Measurements from ENCODE around the gene GTPBP2.
"Not testable (repeated sequence)": the region's sequence is repeated elsewhere in the genome, so short reads cannot be mapped to it uniquely, and the experiment has no call there.

Gene GTPBP2

GRCh38 chr6:43629104-43629504 lies at the start of gene GTPBP2:
Gene GTPBP2 (minus strand): TSS chr6:43629264. CDS start chr6:43629162, 102 bp downstream.
- peak; percentile 98 for DNase-seq

- DNase-seq, result no peak
Measured at GRCh38 chr6:43678341-43678740, 49.3 kb upstream of the GTPBP2 start.

GRCh38 chr6:43677759-43678158 lies 48.7 kb upstream of the GTPBP2 start:
- no peak for DNase-seq

- no peak for DNase-seq
Measured at GRCh38 chr6:43676962-43677606, 48.0 kb upstream of the GTPBP2 start.

- no peak for DNase-seq
Measured at GRCh38 chr6:43674921-43675320, 45.9 kb upstream of the GTPBP2 start.

- DNase-seq, result no peak
Measured at GRCh38 chr6:43674291-43674690, 45.2 kb upstream of the GTPBP2 start.

GRCh38 chr6:43673444-43674084 lies 44.5 kb upstream of the GTPBP2 start:
- no peak for DNase-seq

- DNase-seq, result no peak
Measured at GRCh38 chr6:43671801-43672690, 43.0 kb upstream of the GTPBP2 start.

- DNase-seq, result no peak
Measured at GRCh38 chr6:43671011-43671800, 42.1 kb upstream of the GTPBP2 start.

- no peak for DNase-seq
Measured at GRCh38 chr6:43670623-43670986, 41.5 kb upstream of the GTPBP2 start.

GRCh38 chr6:43669922-43670622 lies 41.0 kb upstream of the GTPBP2 start:
- DNase-seq, result peak; percentile 52

GRCh38 chr6:43669050-43669921 lies 40.2 kb upstream of the GTPBP2 start:
- no peak for DNase-seq

- DNase-seq, result peak; percentile 92
Measured at GRCh38 chr6:43668151-43669028, 39.3 kb upstream of the GTPBP2 start.

- DNase-seq, result peak; percentile 83
Measured at GRCh38 chr6:43667245-43668150, 38.4 kb upstream of the GTPBP2 start.

GRCh38 chr6:43666196-43666920 lies 37.3 kb upstream of the GTPBP2 start:
- no peak for DNase-seq

GRCh38 chr6:43665376-43665775 lies 36.3 kb upstream of the GTPBP2 start:
- DNase-seq, result no peak

- DNase-seq, result not testable (repeated sequence)
Measured at GRCh38 chr6:43662948-43663347, 33.9 kb upstream of the GTPBP2 start.

GRCh38 chr6:43658161-43658560 lies 29.1 kb upstream of the GTPBP2 start:
- DNase-seq, result no peak

Measured in hematopoietic multipotent progenitor cell treated with erythropoietin and hydrocortisone succinate and interleukin-3 and kit ligand, for 8 days (in vitro differentiated cells).